ENCODE results near the gene SOX6.

The SOX6 gene

DNA sequence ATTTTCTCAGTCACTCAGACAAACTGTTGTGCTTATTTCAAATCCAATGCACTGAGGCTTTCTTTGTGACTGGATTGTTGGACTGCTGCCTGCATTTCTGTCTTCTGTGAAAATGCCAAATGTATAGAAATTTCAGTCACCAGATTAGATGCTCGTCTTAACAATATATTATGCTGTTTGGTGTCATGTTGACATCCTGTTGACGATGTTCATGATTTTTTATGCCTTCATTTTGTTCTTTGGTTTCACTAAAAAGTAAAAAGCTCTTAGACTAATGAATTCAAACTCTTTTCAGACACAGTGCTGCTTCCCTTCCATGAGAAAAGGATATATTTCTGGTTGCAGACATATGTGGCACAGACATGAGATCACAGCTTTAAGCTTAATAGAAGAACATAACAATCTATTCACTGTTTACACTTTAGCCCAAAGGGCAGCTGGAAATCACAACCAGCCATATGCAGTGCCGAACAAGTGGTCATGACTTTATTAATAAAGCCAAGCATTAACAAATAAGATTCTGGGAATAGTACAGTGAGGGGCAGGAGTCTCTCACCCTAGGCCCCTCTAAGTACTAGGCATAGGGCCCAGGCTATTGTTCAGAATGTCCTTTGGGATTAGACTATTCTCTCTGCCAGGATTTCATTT is 9.4 kb upstream of the SOX6 start:
- DNase-seq (ENCODE audit: low read depth in 2 of 3, low spot score in 2 of 3), result no peak

- no peak for DNase-seq (ENCODE audit: low read depth in 2 of 3, low spot score in 2 of 3)
These were observed 7.9 kb upstream of the SOX6 start for GRCh38 chr11:16364254-16364653.

DNA sequence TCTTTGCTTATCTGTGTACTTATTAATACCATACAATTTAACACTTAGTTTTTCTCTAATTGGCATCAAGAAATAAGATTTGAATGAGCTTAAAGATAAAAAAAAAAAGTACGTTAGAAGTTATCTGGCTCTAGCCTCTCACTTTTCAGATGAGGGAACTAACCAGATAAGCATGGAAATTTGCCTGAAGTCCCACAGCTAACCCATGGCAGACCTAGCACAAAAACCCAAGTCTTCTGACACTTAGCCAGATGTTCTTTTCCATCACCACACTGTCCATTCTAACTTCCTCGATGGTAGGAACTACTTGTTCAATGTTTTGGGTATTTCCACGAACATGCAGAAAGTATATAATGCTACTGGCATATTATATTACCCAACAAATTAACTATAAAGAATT is 7.4 kb upstream of the SOX6 start:
- DNase-seq (ENCODE audit: low read depth in 2 of 3, low spot score in 2 of 3), result no peak

- DNase-seq (ENCODE audit: low read depth in 2 of 3, low spot score in 2 of 3), result no peak
These were observed 4.9 kb upstream of the SOX6 start for GRCh38 chr11:16361108-16361865.

GRCh38 chr11:16359369-16359768 is 3.0 kb upstream of the SOX6 start:
- DNase-seq (ENCODE audit: low read depth in 2 of 3, low spot score in 2 of 3), result no peak

DNA sequence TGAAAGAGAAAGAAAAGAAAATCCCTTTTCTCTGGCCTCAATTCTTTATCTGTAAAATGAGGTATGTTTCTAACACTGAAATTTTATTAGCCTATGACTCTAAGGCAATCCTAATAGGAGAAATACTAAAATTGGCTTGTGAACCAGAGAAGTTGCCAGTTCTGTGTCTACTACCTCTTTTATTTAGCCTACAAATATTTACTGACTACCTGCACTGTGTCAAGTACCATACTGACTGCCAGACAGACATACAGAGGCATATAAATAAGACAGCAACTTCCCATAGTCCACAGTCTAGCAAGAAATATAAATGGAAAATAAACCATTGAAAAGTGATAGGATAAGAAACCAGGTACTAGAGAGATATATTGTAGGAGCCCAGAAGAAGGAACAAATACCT is 2.4 kb upstream of the SOX6 start:
- no peak for DNase-seq (ENCODE audit: low read depth in 2 of 3, low spot score in 2 of 3)

DNA sequence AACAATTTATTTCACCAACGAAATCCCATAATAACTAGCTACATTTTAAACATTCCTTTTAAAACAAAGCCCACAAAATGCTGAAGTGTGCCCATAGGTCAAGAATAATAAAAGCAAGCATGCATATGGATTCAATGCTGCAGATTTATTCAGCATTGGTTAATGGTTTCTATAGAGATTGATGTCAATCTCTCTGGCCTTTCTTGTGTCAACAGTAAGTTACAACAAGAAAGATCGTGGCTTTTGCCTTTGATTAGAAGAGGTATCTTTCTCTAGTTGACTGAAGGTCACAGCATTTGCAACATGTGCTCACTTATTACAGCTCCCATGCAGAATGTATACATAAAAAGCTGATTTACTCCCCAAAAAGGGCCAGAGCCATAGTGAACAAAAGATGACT is 1.4 kb upstream of the SOX6 start:
- DNase-seq (ENCODE audit: low read depth in 2 of 3, low spot score in 2 of 3), result no peak

- no peak for DNase-seq (ENCODE audit: low read depth in 2 of 3, low spot score in 2 of 3)
These were observed 531 bp upstream of the SOX6 start for GRCh38 chr11:16356761-16357393.

DNA sequence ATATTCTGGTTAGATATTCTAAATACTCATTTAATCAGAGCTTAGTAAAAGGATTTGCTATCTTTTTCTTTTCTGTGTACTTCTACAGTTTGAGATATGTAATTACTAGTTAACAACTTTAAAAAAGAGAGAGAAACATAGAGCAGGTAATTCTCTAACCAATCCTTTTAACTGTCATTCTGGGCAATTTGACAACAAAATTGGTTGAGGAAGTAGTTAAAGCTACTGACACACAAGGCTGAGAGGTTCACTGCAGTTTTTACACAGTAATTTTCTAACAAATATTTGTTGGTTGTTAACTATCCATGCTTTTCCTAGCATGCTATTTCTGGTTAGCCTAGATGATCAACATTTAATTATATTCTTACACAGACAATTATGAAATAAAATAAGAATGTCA is 3.6 kb downstream of the SOX6 start:
- no peak for DNase-seq (ENCODE audit: low read depth in 2 of 3, low spot score in 2 of 3)

GRCh38 chr11:16350125-16350524 is 6.2 kb downstream of the SOX6 start:
- DNase-seq (ENCODE audit: low read depth in 2 of 3, low spot score in 2 of 3), result no peak

DNA sequence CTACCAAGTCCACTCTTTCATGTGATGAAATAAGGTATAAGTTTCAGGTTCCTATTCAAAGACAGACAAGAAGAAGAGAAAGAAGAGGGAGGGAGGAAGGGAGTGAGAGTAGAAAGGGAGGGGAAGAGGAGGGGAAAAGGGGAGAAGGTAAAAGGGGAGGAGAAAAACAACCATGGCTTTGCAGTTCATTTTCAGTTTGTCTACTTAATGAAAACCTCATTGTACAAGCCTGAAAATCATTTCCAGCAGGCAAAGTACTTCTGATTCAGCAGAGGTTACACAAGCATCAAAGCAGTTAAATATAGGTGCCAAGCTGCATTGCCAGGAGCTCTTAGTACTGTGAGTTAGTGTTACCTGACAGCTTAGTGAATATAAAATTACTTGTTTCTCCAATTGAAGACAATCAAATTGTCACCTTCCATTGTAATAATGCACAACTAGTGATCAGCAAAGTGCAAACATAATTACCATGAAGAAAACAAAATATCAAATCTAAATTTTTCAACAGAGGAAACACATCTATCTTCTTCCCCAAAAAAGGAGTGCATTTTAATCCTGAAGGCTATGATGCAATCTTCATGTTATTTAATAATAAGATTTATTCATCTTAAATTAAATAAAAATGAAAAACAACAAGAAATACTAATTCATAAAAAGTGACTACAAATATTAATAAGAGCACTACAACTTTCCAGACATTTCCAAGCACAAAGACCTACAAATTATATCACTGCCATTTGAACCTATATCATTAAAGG is 8.2 kb downstream of the SOX6 start:
- no peak for DNase-seq (ENCODE audit: low read depth in 2 of 3, low spot score in 2 of 3)

DNA sequence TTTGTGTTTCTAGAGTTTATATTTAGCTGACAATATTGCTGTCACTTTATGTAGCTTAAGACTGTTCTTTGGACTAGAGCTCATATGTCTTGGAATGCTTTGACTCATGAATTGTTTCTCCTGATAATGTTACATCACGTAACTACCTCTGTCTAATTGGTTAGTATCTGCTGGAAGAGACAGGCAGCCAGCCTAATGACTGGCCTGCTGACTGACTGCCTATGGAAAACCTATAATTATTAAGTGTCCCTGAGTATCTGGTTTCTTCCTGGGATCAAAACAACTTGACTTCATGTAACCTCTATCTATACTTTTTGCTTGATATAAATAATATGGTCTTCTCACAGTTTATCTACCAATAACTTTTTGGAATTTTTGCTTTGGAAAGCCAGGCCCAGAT is 9.4 kb downstream of the SOX6 start:
- DNase-seq (ENCODE audit: low read depth in 2 of 3, low spot score in 2 of 3), result no peak

DNA sequence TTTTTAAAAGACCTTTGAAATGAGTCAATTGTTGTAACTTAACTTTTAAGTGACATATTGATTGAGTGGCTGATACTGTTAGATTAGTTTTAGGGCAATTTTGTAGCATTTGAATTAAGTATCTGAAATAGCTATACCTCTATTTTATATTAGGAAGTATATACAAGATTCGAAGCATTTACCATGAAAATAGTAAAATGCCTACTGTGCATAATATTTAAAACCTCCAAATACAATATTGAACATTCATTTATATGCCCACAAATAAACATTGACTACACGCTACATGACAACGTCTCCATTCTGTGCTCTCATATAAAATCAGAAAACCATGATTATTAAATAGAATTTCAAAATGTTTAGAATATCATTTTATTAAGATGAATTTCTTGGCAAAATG is 14.5 kb downstream of the SOX6 start:
- no peak for DNase-seq (ENCODE audit: low read depth in 2 of 3, low spot score in 2 of 3)

GRCh38 chr11:16338393-16338792 is 18.0 kb downstream of the SOX6 start:
- no peak for DNase-seq (ENCODE audit: low read depth in 2 of 3, low spot score in 2 of 3)

DNA sequence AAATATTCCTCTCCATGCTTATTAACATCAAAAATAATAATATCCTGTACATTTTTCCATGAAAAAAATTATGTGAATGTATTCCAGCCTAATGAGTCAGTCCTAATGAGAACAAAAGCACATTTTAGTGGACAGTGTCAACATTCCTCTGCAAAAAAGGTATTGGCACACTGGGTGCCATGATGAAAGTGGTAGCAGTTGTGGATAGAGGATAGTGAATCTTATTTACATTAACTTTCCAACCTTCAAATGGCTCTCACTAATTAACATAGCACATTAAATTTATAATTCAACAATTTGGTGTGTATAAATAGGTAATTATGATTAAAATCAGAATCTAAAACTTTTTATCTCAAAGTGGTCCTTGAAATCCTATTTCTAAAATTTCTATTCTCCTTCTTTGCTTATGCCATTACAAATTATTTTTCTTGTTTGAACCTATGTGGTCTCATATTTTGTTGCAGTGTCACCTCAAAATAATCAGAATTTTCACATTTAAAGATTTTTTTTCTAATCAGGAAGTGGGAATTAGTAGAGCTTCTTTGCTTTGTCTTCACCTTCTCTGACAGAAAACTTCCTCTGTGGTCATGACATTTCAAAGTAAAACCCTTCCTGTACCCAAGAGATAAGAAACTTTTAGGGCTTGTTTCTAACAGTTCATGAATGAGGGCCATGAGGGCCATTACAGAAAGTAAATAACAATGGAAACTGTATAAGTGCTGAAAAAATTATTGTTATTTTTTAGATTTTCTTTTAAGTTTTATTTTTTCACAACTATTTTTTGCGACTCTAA is 18.7 kb downstream of the SOX6 start:
- DNase-seq (ENCODE audit: low read depth in 2 of 3, low spot score in 2 of 3), result no peak

GRCh38 chr11:16336721-16337120 is 19.6 kb downstream of the SOX6 start:
- DNase-seq (ENCODE audit: low read depth in 2 of 3, low spot score in 2 of 3), result no peak

GRCh38 chr11:16336204-16336603 is 20.1 kb downstream of the SOX6 start:
- DNase-seq (ENCODE audit: low read depth in 2 of 3, low spot score in 2 of 3), result no peak

DNA sequence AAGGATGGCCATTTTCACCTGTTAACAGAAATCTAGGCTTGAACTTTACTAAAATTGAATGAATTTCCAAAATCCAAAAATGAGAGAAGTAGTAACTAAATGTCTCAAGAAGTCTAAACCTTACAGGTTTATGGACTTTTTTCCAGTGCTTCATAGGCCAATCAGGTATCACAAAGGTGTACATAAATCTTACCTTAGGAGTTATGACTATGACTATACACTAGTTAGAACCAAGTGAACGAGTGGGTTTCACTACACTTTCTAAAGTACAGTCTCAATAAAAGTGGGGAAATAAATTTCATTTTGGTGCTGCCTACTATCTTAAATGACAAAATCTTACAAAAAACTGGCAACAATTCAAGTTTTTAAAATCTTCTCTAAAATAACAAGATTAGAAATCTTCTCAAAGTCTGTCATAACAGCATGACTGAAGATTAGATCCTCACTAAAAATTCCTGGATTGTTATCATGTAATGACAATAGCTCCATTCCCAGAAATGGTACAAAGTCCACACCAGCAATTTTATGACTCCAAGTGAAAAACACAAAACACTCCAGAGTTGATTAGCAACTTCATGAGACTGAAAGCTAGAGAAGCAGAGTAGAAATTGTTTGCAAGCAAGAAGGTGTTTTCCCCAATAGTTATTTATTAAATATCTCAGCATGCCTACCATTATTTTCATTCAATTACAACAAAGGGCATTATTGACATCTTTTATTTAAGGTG is 20.9 kb downstream of the SOX6 start:
- no peak for DNase-seq (ENCODE audit: low read depth in 2 of 3, low spot score in 2 of 3)

DNA sequence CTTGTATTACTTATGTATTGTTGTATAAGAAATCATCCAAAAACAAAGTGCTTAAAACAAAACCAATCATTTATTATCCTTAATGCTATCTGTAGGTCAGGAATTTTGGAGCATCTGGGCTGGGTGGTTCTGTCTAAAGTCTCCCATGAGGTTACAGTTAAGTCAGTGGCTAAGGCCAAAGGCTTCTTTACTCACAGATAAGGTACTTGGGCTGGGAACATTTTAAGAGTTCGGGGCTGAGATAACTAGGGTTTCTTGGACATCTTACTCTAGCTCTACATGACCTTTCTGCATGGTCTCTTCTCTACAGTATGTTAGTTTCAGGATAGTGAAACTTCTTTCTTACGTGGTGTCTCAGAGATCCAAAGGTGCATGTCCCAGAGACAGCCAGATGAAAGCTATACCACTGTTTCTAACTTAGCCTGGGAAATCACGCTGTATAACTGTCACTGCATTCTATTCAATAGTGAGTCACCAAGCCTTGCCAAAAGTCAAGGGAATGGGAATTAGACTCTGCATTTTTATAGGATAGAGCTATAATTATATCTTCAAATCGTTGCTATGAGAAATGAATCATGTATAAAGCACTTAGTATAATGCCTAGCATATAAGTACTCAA is 29.6 kb downstream of the SOX6 start:
- no peak for DNase-seq (ENCODE audit: low read depth in 2 of 3, low spot score in 2 of 3)

GRCh38 chr11:16322190-16322589 is 34.2 kb downstream of the SOX6 start:
- DNase-seq (ENCODE audit: low read depth in 2 of 3, low spot score in 2 of 3), result no peak

Measured in activated CD8-positive, alpha-beta memory T cell treated with anti-CD3 and anti-CD28 coated beads for 48 hours (primary cell).